Peyer's patch (tissue), 4 donors: ENCODE measurements around the gene MRPL1. TPM values are rescaled to one million over a fixed set of nuclear protein-coding genes. Genes with fewer than 3 reads are reported as not detected.
"Not testable (repeated sequence)": the region's sequence is repeated elsewhere in the genome, so short reads cannot be mapped to it uniquely, and the experiment has no call there.

Source experiments
- DNase-seq, 3 donors: peaks; one replicate each; pipeline ENCODE4 v3.0.0-alpha.2; 2017 to 2019
- H3K27ac ChIP-seq, 4 donors: fragments of 200-600 bp; sonication (generic); one replicate each; pipeline ENCODE4 v1.5.1; 2016 to 2019
- H3K27me3 ChIP-seq, 2 donors: fragments of 200-600 bp; sonication (generic); one replicate each; pipeline ENCODE4 v1.5.1; 2019
- H3K36me3 ChIP-seq, 3 donors: fragments of 200-600 bp; sonication (generic); one replicate each; pipeline ENCODE4 v1.5.1; 2016 to 2019
- H3K4me1 ChIP-seq, 4 donors: fragments of 200-600 bp; sonication (generic); one replicate each; pipeline ENCODE4 v1.5.1; 2016 to 2019
- H3K4me3 ChIP-seq, 4 donors: fragments of 200-600 bp; sonication (generic); 1 replicate in 3 of 4; 2 replicates in 1 of 4; pipeline ENCODE4 v1.5.1; 2016 to 2019; ENCODE audit warnings: mild to moderate bottlenecking in 1 of 4
- H3K9me3 ChIP-seq, 4 donors: fragments of 200-600 bp; sonication (generic); one replicate each; pipeline ENCODE4 v1.5.1; 2016 to 2019; ENCODE audit warnings: mild to moderate bottlenecking in 1 of 4
- CTCF ChIP-seq, 6 experiments: fragments of 450-650 bp in 4 of 6; fragments of 200-600 bp in 2 of 6; sonication (generic) in 1 of 6; IDR thresholded peaks; one replicate each; pipeline ENCODE4 v1.5.1; 2017 to 2019; ENCODE audit warnings: antibody characterized with exemption in 6 of 6, mild to moderate bottlenecking in 3 of 6, moderate library complexity in 1 of 6
- POLR2A ChIP-seq, 2 donors: fragments of 450-650 bp; IDR thresholded peaks; one replicate each; pipeline ENCODE4 v1.5.1; 2017; ENCODE audit warnings: antibody characterized with exemption in 2 of 2, mild to moderate bottlenecking in 2 of 2, moderate library complexity in 2 of 2
- total RNA-seq, 4 donors: library from RNA; depleted of rRNA; stranded (reverse); fragments of >200 nt; gene quantifications; one replicate each; pipeline ENCODE4 v1.1.0, GENCODE V29; 2016

MRPL1 gene
- total RNA-seq, 4 donors from 2014 or later: 12.8 to 30.5 (median 16.8) TPM

- no peaks in the 10 kb centered on the region for H3K9me3 ChIP-seq
These were observed 8.1 kb upstream of the MRPL1 start for GRCh38 chr4:77854431-77855111.

DNA sequence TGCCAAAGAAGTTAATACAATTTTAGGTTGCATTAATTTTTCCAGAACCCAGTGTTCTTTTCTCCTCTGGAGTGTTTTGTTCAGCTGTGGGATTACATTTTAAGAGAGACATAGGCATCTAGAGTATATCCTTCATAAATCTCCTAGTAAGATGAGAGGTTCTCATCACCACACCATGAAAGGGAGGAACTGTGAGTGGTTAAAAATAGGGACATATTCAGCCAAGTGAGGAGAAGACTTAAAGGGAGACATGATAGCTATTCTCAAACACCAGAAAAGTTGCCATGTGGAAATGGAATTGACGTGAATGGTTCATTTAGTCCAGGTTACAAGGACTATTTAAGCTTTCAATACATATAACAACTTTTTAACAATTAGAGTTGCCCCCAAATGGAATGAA is 6.5 kb upstream of the MRPL1 start:
- H3K4me1 ChIP-seq: peaks cover 0 to 4% (median under 1%) of the 10 kb centered on the region in 4 donors
- no peak overlapping the region for H3K4me3 ChIP-seq
- no peaks in the 10 kb centered on the region for H3K9me3 ChIP-seq
- no peaks in the 10 kb centered on the region for H3K27me3 ChIP-seq
- no peak for DNase-seq
- no peaks in the 10 kb centered on the region for H3K36me3 ChIP-seq
- TF ChIP-seq POLR2A (IDR thresholded peaks at IDR 0.05) (no peak), CTCF (IDR thresholded peaks at IDR 0.05) (no peak)
- H3K27ac ChIP-seq: peak overlapping the region in 1 of 4 donors; percentile 12

More at GRCh38 chr4:77854431-77855111, 8.1 kb upstream of the MRPL1 start:
- no peak overlapping the region for H3K4me3 ChIP-seq
- peak overlapping the region; percentile 49 to 80 (median 71) for H3K27ac ChIP-seq
- H3K27me3 ChIP-seq: no peaks in the 10 kb centered on the region
- TF ChIP-seq CTCF (IDR thresholded peaks at IDR 0.05) (no peak), POLR2A (IDR thresholded peaks at IDR 0.05) (no peak)
- peaks cover 0 to 4% (median 0%) of the 10 kb centered on the region in 4 donors for H3K4me1 ChIP-seq
- DNase-seq: no peak
- H3K36me3 ChIP-seq: no peaks in the 10 kb centered on the region

GRCh38 chr4:77859256-77859655 is 3.4 kb upstream of the MRPL1 start:
- H3K36me3 ChIP-seq: no peaks in the 10 kb centered on the region
- H3K27me3 ChIP-seq: no peaks in the 10 kb centered on the region
- H3K9me3 ChIP-seq: no peaks in the 10 kb centered on the region
- H3K4me3 ChIP-seq: no peak overlapping the region
- H3K4me1 ChIP-seq: peaks cover 0 to 18% (median 0%) of the 10 kb centered on the region in 4 donors
- H3K27ac ChIP-seq: no peak overlapping the region
- no peak for DNase-seq
- no peak for TF ChIP-seq POLR2A (IDR thresholded peaks at IDR 0.05)
- no peak for TF ChIP-seq CTCF (IDR thresholded peaks at IDR 0.05)

DNA sequence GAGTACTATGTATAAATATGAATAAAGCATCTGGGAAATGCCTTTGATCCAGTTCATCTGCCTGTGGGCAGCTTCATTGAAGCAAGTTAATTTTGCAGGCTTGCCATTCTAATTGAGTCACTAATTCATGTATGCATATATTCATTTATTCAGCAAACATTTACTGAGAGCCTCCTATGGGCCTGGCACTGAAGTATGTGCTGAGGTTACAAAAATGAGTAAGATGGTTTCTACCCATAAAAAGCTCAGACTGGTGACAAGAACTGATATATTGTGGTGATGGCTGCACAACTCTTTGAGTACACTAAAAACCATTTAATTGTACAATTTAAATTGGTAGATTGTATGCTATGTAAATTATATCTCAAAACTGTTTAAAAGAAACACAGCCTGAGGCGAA is 1.1 kb upstream of the MRPL1 start:
- Histone ChIP-seq H3K27ac (peak overlapping the region; percentile 81 to 96 (median 90)), H3K4me1 (peaks cover 0 to 18% (median 0%) of the 10 kb centered on the region in 4 donors), H3K36me3 (no peaks in the 10 kb centered on the region), H3K4me3 (peak overlapping the region in 3 of 4 donors; percentile 59 to 72 (median 63)), H3K9me3 (no peaks in the 10 kb centered on the region), H3K27me3 (no peaks in the 10 kb centered on the region)
- TF ChIP-seq CTCF (IDR thresholded peaks at IDR 0.05) (peak in 1 of 6 experiments; percentile 1), POLR2A (IDR thresholded peaks at IDR 0.05) (no peak)
- DNase-seq: no peak

GRCh38 chr4:77863341-77863740 is 711 bp downstream of the MRPL1 start:
- H3K9me3 ChIP-seq, H3K27me3 ChIP-seq, DNase-seq, H3K36me3 ChIP-seq: not testable (repeated sequence)
- Histone ChIP-seq H3K4me1 (peaks cover 0 to 18% (median 0%) of the 10 kb centered on the region in 4 donors), H3K27ac (peak overlapping the region; percentile 81 to 96 (median 90)), H3K4me3 (peak overlapping the region; percentile 54 to 72 (median 61))

DNA sequence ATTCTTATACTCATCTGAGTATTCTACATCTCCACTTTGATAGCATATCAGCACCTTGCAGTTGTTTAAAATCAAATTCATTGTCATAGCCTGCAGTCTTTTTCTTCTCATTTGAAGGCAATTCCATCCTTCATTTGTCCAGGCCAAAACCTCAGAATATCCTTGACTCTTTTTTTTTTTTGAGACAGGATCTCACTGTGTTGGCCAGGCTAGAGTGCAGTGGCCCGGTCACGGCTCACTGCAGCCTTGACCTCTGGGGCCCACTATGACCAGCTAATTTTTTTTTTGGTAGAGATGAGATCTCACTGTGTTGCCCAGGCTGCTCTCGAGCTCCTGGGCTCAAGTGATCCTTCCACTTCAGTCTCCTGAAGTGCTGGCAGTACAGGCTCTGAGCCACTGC is 2.6 kb downstream of the MRPL1 start:
- no peak overlapping the region for H3K4me3 ChIP-seq
- TF ChIP-seq CTCF (IDR thresholded peaks at IDR 0.05) (no peak), POLR2A (IDR thresholded peaks at IDR 0.05) (no peak)
- H3K9me3 ChIP-seq: no peaks in the 10 kb centered on the region
- H3K4me1 ChIP-seq: peaks cover 0 to 18% (median 0%) of the 10 kb centered on the region in 4 donors
- no peaks in the 10 kb centered on the region for H3K36me3 ChIP-seq
- no peak for DNase-seq
- no peak overlapping the region for H3K27ac ChIP-seq
- H3K27me3 ChIP-seq: no peaks in the 10 kb centered on the region
